T-helper 2 cell treated with Interferon-gamma antibody and Interleukin-4, amounts not matched to agents 5 μg/mL and 100 μg/mL, for 36 hours (primary cell): ENCODE results near the gene PCED1B.

Experiments
- DNase-seq: peaks from one replicate; pipeline ENCODE4 v3.0.0; 2021; ENCODE audit warnings: low spot score
- H3K27ac Mint-ChIP-seq: one replicate; pipeline ENCODE4 v1.8.0; 2021; ENCODE audit warnings: mild to moderate bottlenecking, mixed read lengths
- H3K27me3 Mint-ChIP-seq: one replicate; pipeline ENCODE4 v1.8.0; 2021; ENCODE audit warnings: low read depth, mixed read lengths
- H3K36me3 Mint-ChIP-seq: one replicate; pipeline ENCODE4 v1.8.0; 2021; ENCODE audit warnings: low read depth, mixed read lengths
- H3K4me1 Mint-ChIP-seq: one replicate; pipeline ENCODE4 v1.8.0; 2021; ENCODE audit warnings: low read depth, mixed read lengths
- H3K4me3 Mint-ChIP-seq: one replicate; pipeline ENCODE4 v1.8.0; 2022; ENCODE audit warnings: mild to moderate bottlenecking, moderate library complexity, mixed read lengths
- H3K9me3 Mint-ChIP-seq: one replicate; pipeline ENCODE4 v1.8.0; 2021; ENCODE audit warnings: mixed read lengths

PCED1B gene

GRCh38 chr12:47234576-47235141, 155.2 kb downstream of the PCED1B start:
- Mint-ChIP-seq H3K36me3 (peaks cover 59% of the 10 kb centered on the region), H3K27ac (no peak overlapping the region), H3K27me3 (no peaks in the 10 kb centered on the region), H3K4me1 (peaks cover 36% of the 10 kb centered on the region), H3K9me3 (no peaks in the 10 kb centered on the region), H3K4me3 (no peak overlapping the region)
- no peak for DNase-seq

GRCh38 chr12:47235258-47236040, 156.0 kb downstream of the PCED1B start:
- H3K36me3 Mint-ChIP-seq: peaks cover 56% of the 10 kb centered on the region
- no peak overlapping the region for H3K27ac Mint-ChIP-seq
- no peak overlapping the region for H3K4me3 Mint-ChIP-seq
- DNase-seq: no peak
- no peaks in the 10 kb centered on the region for H3K9me3 Mint-ChIP-seq
- no peaks in the 10 kb centered on the region for H3K27me3 Mint-ChIP-seq
- H3K4me1 Mint-ChIP-seq: peaks cover 36% of the 10 kb centered on the region

GRCh38 chr12:47236109-47236714, 156.8 kb downstream of the PCED1B start:
- Mint-ChIP-seq H3K9me3 (no peaks in the 10 kb centered on the region), H3K4me1 (peaks cover 33% of the 10 kb centered on the region), H3K27me3 (no peaks in the 10 kb centered on the region), H3K4me3 (no peak overlapping the region), H3K36me3 (peaks cover 48% of the 10 kb centered on the region), H3K27ac (no peak overlapping the region)
- DNase-seq: no peak

- Mint-ChIP-seq H3K4me1 (peaks cover 32% of the 10 kb centered on the region), H3K4me3 (no peak overlapping the region), H3K27ac (no peak overlapping the region), H3K36me3 (peaks cover 43% of the 10 kb centered on the region), H3K9me3 (no peaks in the 10 kb centered on the region), H3K27me3 (no peaks in the 10 kb centered on the region)
- DNase-seq: no peak
Observed at GRCh38 chr12:47237751-47238211, 158.4 kb downstream of the PCED1B start.

- Mint-ChIP-seq H3K27me3 (no peaks in the 10 kb centered on the region), H3K4me1 (peaks cover 27% of the 10 kb centered on the region), H3K9me3 (no peaks in the 10 kb centered on the region), H3K4me3 (no peak overlapping the region), H3K27ac (peak overlapping the region; percentile 21), H3K36me3 (peaks cover 38% of the 10 kb centered on the region)
- no peak for DNase-seq
Observed at GRCh38 chr12:47238669-47239114, 159.3 kb downstream of the PCED1B start.

- no peaks in the 10 kb centered on the region for H3K27me3 Mint-ChIP-seq
Observed at GRCh38 chr12:47242426-47242825, 163.0 kb downstream of the PCED1B start.

GRCh38 chr12:47244835-47245234, 165.4 kb downstream of the PCED1B start:
- Mint-ChIP-seq H3K36me3 (peaks cover 20% of the 10 kb centered on the region), H3K27ac (no peak overlapping the region), H3K4me3 (no peak overlapping the region), H3K4me1 (peaks cover 5% of the 10 kb centered on the region), H3K9me3 (no peaks in the 10 kb centered on the region), H3K27me3 (no peaks in the 10 kb centered on the region)
- no peak for DNase-seq

More at GRCh38 chr12:47242426-47242825, 163.0 kb downstream of the PCED1B start:
- Mint-ChIP-seq H3K9me3 (no peaks in the 10 kb centered on the region), H3K4me1 (peaks cover 15% of the 10 kb centered on the region), H3K27ac (no peak overlapping the region), H3K4me3 (no peak overlapping the region), H3K36me3 (peaks cover 13% of the 10 kb centered on the region)
- DNase-seq: no peak

- Mint-ChIP-seq H3K27me3 (no peaks in the 10 kb centered on the region), H3K4me1 (peaks cover 5% of the 10 kb centered on the region), H3K36me3 (peaks cover 25% of the 10 kb centered on the region), H3K9me3 (no peaks in the 10 kb centered on the region), H3K4me3 (no peak overlapping the region), H3K27ac (no peak overlapping the region)
- DNase-seq: no peak
Observed at GRCh38 chr12:47245623-47246022, 166.2 kb downstream of the PCED1B start.

- H3K4me3 Mint-ChIP-seq: no peak overlapping the region
- peaks cover 4% of the 10 kb centered on the region for H3K4me1 Mint-ChIP-seq
- H3K27ac Mint-ChIP-seq: no peak overlapping the region
- DNase-seq: no peak
- peaks cover 39% of the 10 kb centered on the region for H3K36me3 Mint-ChIP-seq
- peaks cover 14% of the 10 kb centered on the region for H3K9me3 Mint-ChIP-seq
- no peaks in the 10 kb centered on the region for H3K27me3 Mint-ChIP-seq
Observed at GRCh38 chr12:47247418-47247817, 168.0 kb downstream of the PCED1B start.

- peaks cover 19% of the 10 kb centered on the region for H3K9me3 Mint-ChIP-seq
- H3K36me3 Mint-ChIP-seq: peaks cover 41% of the 10 kb centered on the region
- H3K4me3 Mint-ChIP-seq: no peak overlapping the region
- DNase-seq: no peak
- peaks cover 3% of the 10 kb centered on the region for H3K4me1 Mint-ChIP-seq
- H3K27me3 Mint-ChIP-seq: no peaks in the 10 kb centered on the region
- H3K27ac Mint-ChIP-seq: no peak overlapping the region
Observed at GRCh38 chr12:47249082-47249481, 169.7 kb downstream of the PCED1B start.

GRCh38 chr12:47249719-47250357, 170.4 kb downstream of the PCED1B start:
- no peak for DNase-seq
- H3K4me1 Mint-ChIP-seq: peaks cover 3% of the 10 kb centered on the region
- H3K27ac Mint-ChIP-seq: no peak overlapping the region
- no peaks in the 10 kb centered on the region for H3K27me3 Mint-ChIP-seq
- peaks cover 40% of the 10 kb centered on the region for H3K36me3 Mint-ChIP-seq
- no peak overlapping the region for H3K4me3 Mint-ChIP-seq
- H3K9me3 Mint-ChIP-seq: peaks cover 19% of the 10 kb centered on the region

- Mint-ChIP-seq H3K9me3 (peaks cover 31% of the 10 kb centered on the region), H3K27me3 (no peaks in the 10 kb centered on the region), H3K27ac (no peak overlapping the region), H3K4me3 (no peak overlapping the region), H3K36me3 (peaks cover 38% of the 10 kb centered on the region), H3K4me1 (peaks cover 3% of the 10 kb centered on the region)
- DNase-seq: no peak
Observed at GRCh38 chr12:47251919-47252318, 172.5 kb downstream of the PCED1B start.

GRCh38 chr12:47264951-47265350, 185.5 kb downstream of the PCED1B start:
- Mint-ChIP-seq H3K27me3 (no peaks in the 10 kb centered on the region), H3K36me3 (peaks cover 9% of the 10 kb centered on the region), H3K27ac (no peak overlapping the region), H3K4me1 (peaks cover 35% of the 10 kb centered on the region), H3K4me3 (no peak overlapping the region), H3K9me3 (peaks cover 8% of the 10 kb centered on the region)
- DNase-seq: no peak

GRCh38 chr12:47265391-47265790, 186.0 kb downstream of the PCED1B start:
- H3K27ac Mint-ChIP-seq: no peak overlapping the region
- H3K27me3 Mint-ChIP-seq: no peaks in the 10 kb centered on the region
- peaks cover 9% of the 10 kb centered on the region for H3K36me3 Mint-ChIP-seq
- H3K4me3 Mint-ChIP-seq: no peak overlapping the region
- H3K9me3 Mint-ChIP-seq: peaks cover 8% of the 10 kb centered on the region
- H3K4me1 Mint-ChIP-seq: peaks cover 38% of the 10 kb centered on the region
- DNase-seq: no peak
